Measurements from ENCODE around the gene CHCHD6.

- TF ChIP-seq CTCF (conservative IDR thresholded peaks at IDR 0.05; ENCODE audit: low read depth, low read length) (no peak), EZH2 (IDR thresholded peaks at IDR 0.05; ENCODE audit: low read length, unreplicated experiment) (no peak)
These were observed 54.0 kb downstream of the CHCHD6 start for GRCh38 chr3:126758026-126758425.

Measured in PC-3 (cell line).